GM19397 (cell line): ENCODE data around the gene SGCD.

ENCODE experiments used
- ATAC-seq: cut with Tn5 transposase; IDR thresholded peaks from one replicate; pipeline ENCODE4 v1.9.1; 2021; ENCODE audit warnings: mild to moderate bottlenecking, moderate library complexity; ENCODE audit not compliant: unreplicated experiment

The SGCD gene

DNA sequence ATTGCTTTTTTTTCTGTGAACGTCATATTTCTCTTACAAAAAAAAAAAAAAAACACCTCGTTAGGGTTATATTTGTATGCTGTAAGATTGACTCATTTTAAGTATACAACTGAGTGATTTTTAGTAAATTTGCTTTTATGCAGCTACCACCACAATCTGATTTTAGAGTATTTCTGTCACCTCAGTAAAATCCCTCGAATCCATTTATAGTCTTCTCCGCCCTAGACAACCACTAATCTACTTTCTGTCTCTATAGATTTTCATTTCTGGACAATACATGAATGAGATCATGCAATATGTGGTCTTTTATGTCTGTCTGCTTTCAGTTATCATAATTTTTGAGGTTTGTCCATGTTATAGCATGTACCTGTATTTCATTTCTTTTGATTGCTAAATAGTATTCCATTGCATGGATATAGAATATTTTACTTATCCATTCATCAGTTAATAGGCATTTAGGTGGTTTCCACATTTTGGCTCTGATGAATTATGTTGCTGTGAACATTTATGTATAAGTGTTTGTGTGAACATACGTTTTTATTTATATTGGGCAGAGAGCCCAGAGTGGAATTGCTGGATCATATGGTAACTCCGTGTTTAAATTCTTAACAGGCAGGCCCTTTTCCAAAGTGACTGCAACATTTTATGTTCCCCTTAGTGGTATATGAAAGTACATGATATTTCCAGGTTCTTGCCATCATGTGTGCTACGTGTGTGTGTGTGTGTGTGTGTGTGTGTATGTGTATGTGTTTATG lies 171.4 kb downstream of the SGCD start:
- ATAC-seq = no peak

DNA sequence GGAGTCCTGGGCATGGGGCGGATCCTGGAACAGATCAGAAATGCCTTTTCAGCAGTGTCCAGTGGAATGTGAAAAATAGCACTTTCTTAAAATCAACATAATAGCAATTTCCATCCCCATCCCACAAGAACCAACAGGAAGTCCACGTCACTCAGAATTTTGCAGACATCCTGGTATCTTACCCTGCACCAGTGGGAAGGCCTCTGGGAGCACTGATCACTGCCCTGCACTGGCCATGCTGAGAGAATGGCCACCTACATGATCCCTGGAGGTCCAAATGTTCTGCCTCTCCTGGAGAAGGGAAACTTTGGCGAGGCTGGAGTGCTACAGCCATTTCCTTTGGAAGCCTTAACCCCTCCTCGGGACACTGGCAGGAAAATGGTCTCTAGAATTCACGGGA lies 173.8 kb downstream of the SGCD start:
- ATAC-seq = no peak

- ATAC-seq = no peak
These were observed 178.1 kb downstream of the SGCD start for GRCh38 chr5:156505101-156505500.

DNA sequence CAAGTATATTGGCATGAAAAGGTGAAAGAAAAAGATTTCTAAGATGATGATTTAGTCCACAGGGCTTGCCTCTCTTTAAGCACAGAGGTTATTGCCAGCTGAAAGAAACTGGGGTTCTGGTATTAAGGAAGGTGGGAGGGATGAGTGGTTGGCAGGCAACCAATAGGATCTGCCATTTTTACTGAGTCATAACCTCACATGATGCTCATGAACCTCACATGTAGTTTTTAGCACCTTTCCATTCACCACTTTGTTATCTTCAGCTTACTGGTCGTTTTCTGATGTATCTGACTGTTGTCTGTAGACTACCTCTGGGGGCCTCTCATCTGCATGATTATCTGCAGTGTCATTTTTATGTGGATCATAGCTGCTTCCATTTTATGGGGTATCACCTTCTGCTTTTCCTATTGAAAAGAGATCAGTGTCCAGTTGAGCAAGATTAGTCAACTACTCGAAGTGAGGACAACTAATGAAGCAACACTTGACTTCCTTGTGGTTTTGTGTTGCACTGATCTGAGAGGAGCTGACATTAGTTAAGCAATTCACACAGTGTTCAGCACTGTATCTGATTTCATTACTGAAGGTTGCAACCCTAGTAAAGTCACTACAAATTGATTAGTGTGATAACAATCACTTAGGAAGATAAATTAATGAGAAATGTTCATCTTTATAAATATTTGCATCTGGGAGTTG lies 186.3 kb downstream of the SGCD start:
- ATAC-seq = no peak

DNA sequence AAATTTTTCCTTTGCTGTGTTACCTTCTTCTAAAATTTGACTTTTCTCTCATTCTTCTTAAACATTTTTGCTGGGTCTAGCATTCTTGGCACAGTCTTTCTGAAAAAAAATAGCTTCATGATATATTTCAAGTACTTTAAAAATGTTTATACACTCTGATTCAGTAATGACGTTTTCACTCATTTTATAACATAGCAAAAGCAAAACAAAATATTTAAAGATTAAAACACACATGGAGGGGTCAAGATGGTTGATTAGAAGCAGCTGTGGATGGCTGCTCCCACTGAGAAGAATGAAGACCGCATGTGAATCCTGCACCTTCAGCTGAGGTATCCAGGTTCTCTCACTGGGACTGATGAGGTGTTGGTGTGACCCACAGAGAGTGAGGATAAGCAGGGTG lies 188.2 kb downstream of the SGCD start:
- no peak for ATAC-seq

- no peak for ATAC-seq
These were observed 188.9 kb downstream of the SGCD start for GRCh38 chr5:156515803-156516360.

DNA sequence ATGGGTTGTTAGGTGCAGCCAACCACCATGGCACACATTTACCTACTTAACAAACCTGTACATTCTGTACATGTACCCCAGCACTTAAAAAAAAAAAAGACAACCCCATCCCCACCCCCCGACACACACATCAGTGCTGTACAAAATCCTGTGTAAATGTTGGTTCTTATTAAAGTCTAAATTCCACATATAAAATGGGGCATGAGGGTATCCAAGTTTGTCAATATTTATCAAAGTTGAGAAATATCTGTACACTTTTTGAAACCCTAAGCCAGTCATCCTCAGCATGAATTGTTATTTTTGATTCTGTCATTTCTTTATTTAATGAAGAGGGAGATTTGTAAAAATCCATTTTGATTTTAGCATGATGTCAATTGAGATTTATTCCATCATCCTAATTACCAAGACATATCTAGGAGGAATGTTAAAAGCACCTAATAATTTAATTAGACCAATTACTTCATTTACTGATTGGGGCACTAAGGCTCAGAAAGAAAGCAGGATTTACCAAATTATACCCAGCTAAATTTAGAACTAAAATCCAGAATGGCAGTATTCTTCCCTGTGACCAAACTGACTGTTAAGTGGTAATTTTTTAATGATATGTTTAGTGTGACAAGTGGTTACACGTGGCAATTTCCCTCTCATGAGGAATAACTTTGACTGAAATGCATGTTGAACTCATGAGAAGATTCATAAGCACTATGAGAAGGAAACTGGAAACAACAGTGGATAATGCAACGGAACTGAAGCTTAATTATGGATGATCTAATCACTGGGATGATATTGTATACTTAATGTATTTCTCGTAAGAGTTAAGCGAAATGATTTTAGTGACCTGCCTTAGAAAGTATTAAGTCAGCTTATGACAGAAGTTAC lies 195.9 kb downstream of the SGCD start:
- ATAC-seq = no peak

GRCh38 chr5:156523607-156524006 lies 196.6 kb downstream of the SGCD start:
- no peak for ATAC-seq

DNA sequence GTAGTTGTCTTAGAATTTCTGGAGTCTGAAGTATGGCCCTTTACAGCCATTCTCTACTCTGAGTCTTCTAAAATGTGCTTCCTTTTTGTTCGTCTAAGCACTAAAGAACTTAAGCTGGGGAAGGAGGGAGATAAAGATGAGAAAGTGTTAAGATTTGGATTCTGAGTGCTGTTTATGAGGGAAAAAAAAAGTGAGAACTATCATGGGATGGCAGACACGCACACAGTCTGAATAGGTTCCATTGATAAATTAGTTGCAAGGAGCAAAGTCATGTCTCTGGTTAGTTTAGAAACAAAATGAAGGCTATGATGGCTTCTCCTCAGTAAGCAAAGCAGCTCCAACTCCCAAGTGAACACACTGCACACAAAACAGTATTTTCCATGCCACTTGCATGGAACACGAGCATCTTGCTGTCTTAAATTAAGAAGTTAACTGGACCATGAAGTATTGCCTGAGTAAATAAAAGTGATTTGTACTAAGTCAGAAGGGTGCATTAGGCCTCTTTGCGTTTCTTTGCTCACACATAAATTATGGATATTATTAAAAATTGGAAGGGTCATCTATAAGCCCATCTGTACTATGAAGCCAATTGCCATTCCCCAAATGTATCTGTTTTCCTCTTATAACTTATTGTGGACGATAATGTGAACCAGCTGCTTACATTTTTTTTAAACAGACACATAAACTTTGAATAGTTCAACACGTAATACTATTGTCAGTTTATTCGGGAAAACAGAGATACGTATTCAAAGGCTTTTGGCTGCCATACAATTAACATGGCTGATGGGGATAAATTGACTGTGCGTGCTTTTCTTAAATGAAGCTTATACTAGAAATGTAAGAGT lies 199.3 kb downstream of the SGCD start:
- ATAC-seq = no peak

- no peak for ATAC-seq
These were observed 200.6 kb downstream of the SGCD start for GRCh38 chr5:156527611-156528010.

DNA sequence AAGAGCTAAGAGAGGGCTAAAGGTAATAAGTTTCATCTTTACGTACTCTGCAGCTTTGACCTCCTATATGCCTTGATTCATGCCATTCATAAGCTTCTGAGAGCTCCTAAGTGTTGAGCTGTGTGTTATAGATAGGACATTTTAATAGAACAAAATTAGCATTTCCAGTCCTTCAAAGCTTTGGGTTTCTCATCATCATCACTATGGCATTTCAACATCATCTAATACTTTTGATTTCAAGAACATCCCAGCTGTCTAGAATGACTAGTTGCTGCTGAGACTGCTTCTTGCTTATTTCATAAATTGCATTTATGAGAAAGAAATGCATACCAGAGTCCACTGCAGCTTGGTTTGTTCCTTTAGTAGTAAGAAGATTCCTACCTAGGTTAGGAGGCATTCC lies 201.7 kb downstream of the SGCD start:
- ATAC-seq = no peak

DNA sequence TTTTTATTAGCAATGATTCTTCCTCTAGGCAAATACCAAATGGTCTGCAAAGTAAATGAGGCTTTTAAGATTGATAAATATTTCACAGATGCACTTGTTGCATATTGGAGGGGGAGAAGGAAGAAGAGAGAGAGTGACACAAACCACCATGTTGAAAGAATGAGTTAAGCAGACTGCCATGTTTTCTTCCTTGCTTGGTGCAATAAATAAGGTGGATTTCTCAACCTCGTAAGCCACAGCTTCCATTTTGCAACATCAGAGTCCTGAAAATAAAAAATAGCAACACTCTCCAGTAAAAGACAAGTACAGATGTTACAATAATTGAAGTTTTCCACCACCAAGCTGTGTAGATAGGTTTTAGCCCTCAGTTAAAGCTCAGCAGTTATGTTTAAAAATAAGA lies 202.9 kb downstream of the SGCD start:
- no peak for ATAC-seq

DNA sequence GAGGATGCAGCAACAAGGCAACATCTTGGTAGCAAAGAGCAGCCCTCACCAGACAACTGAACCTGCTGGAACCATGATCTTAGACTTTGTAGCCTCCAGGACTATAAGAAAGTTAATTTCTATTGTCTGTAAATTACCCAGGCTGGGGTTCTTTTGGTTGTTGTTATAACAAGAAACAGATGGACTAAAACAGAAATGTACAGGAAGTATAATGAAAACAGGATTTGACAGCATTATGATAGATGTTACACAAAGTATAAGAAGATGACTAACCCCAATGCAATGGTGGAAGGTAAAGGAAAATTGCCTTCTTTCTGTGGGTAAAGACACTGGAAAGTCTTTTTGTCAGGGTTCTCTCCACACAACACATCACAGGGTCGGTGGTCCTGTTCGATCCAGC lies 204.2 kb downstream of the SGCD start:
- ATAC-seq = no peak

GRCh38 chr5:156532921-156533320 lies 206.0 kb downstream of the SGCD start:
- ATAC-seq = no peak

DNA sequence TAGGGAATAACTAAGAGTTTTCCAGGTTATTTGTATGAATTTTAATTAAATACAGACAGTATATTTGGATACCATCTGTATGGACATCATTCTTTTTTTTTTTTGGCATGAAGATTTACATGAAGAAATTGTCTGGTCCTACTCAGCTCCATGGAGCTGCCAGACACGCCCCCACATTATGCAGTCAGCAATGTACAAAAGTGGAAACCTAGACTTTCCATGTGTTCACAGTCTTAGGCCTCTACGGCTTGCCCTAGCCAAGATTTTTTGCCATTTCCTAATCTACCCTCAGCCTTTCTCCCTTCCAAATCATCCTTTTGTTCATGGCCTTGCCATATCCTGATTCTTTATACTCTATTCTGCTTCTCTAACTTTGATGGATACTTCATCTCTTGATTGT lies 207.1 kb downstream of the SGCD start:
- no peak for ATAC-seq

DNA sequence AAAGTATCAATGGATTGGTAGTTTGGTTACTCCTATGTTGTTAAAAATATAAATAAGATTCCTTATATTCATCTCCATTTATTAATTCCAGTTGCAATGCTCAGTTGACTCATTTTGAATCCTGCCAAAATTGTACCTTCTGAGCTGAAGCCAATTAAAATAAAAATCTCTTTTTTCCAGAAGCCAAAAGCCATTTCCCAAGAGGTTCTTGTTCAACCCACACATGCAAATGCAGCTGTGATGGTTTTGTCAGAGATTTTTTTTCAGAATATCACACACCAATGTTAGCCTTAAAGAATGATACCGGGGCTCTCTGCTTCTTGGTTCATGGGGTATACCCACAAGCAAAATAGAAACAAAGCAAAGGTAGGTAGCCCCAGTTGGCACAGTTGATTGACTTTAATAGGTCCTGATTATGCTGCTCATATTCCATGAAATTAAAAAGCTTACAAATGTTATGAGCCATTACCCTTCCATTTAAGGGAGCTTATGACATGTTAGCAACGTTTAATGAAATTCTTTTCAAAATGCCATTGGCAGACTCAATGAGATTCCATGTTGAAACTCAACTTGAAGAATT lies 208.0 kb downstream of the SGCD start:
- ATAC-seq = no peak

DNA sequence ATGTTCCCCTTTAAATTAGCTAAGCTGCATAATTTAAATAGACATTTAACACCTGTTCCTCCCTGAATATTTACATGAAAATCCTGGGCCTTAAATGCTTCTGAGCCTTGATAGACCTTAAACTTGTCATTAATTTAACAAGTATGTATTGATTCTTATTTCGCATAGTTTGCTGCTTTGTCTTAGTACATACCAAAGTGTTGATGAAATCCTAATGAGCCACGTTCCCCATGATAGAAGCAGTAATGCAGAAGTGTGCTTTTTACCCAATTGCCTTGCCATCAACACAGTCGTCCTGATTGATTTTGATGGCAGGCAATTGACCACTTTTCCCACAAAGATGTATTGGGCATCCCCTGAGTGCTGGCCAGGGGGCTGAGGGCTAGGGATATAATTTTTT lies 213.5 kb downstream of the SGCD start:
- no peak for ATAC-seq

- no peak for ATAC-seq
These were observed 214.6 kb downstream of the SGCD start for GRCh38 chr5:156541582-156541981.

DNA sequence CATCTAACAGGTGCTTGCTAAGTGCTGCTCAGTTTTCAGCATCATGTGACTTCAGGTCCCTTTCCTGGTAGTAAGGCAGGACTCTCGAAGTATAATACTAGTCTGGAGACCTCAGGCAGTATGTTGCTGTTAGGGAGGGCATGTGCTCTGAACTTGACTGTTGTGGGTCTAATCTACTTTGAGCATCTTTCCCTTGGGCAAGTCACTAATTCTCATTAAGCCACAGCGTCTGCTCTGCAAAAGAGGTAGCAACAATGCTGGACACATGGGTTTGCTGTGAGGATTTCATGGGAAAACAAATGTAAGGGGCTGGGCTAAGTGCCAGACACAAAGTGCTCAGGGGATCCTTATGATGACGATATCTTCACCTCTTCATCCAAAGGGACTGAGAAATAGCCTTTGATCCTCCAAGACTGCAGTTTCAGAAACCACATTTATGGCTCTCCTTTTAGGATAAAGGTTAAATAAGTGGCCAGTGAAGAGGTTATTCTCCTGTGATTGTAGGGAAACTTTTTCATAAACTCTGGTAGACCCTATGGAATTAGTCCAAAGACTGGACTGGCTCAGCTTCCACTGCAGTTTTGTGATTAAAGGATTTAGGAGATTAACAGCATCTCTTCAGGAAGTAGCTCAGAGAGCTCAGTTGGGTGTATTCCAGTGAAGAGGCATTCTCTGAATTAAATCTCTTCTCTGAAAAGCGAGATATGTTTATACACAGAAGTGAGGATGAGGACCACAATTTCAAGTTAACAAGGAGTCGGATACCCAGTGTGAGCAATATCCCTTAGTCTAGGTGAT lies 216.6 kb downstream of the SGCD start:
- ATAC-seq = no peak
